H1 (cell line): ENCODE measurements around the gene PLA2G4A. TPM values are rescaled to one million over a fixed set of nuclear protein-coding genes. Genes with fewer than 3 reads are reported as not detected.

Experiments used
- CTCF ChIA-PET: fragments of 300-600 bp; sonication (Branson Sonifier 250); formaldehyde crosslinking; loops from one replicate; lab custom pipeline; 2021; ENCODE audit not compliant: partially characterized antibody; lab: Charles Lee
- POLR2A ChIA-PET: fragments of 300-600 bp; sonication (Branson Sonifier 250); formaldehyde crosslinking; loops from one replicate; lab custom pipeline; 2021; ENCODE audit warnings: inconsistent platforms; ENCODE audit not compliant: partially characterized antibody; lab: Charles Lee
- DNase-seq, 2 experiments: peaks; one replicate each; pipeline versions ENCODE4 v3.0.0 to v3.0.0-alpha.2; 2010 to 2022; ENCODE audit warnings: low spot score in 2 of 2, low read depth in 1 of 2, mixed read lengths in 1 of 2
- FAIRE-seq: peaks from 2 replicates; lab custom pipeline; 2011; peaks lifted over from hg19 to GRCh38; lab: Jason Lieb, UNC
- H2AFZ ChIP-seq: 2 replicates; pipeline ENCODE4 v1.8.1; 2012; ENCODE audit warnings: low read length, inconsistent platforms
- H2AK5ac ChIP-seq: 2 replicates; pipeline ENCODE4 v1.6.1; 2013; ENCODE audit warnings: low read depth, low read length
- H2BK120ac ChIP-seq: replicated peaks from 2 replicates; pipeline ENCODE3; 2013; ENCODE audit warnings: low read depth, low read length, inconsistent platforms
- H2BK12ac ChIP-seq: 2 replicates; pipeline ENCODE4 v1.6.1; 2013; ENCODE audit warnings: low read depth, low read length
- H2BK15ac ChIP-seq: 2 replicates; pipeline ENCODE4 v1.6.1; 2013; ENCODE audit warnings: low read length
- H2BK20ac ChIP-seq: 2 replicates; pipeline ENCODE4 v1.6.1; 2013; ENCODE audit warnings: low read length
- H2BK5ac ChIP-seq: 2 replicates; pipeline ENCODE4 v1.6.1; 2013; ENCODE audit warnings: low read depth, low read length
- H3K14ac ChIP-seq: 2 replicates; pipeline ENCODE4 v1.6.1; 2013; ENCODE audit warnings: inconsistent platforms; ENCODE audit not compliant: insufficient read length
- H3K18ac ChIP-seq: 2 replicates; pipeline ENCODE4 v1.6.1; 2013; ENCODE audit warnings: low read length; ENCODE audit errors: extremely low read depth
- H3K23ac ChIP-seq: 2 replicates; pipeline ENCODE4 v1.6.1; 2013; ENCODE audit warnings: inconsistent platforms; ENCODE audit not compliant: insufficient read length
- H3K23me2 ChIP-seq: 2 replicates; pipeline ENCODE4 v1.6.1; 2013; ENCODE audit warnings: low read depth, low read length
- H3K27ac ChIP-seq: 2 replicates; pipeline ENCODE4 v1.6.1; 2011; ENCODE audit warnings: low read depth, low read length, inconsistent platforms
- H3K27me3 ChIP-seq, 4 experiments: replicated peaks in 1 of 4; 1 replicate in 1 of 4; 2 replicates in 3 of 4; pipeline versions ENCODE4 v1.6.1 to v1.8.1; 2011 to 2013; ENCODE audit warnings: low read length in 3 of 4, mild to moderate bottlenecking in 3 of 4, inconsistent platforms in 2 of 4, mixed read lengths in 2 of 4, moderate library complexity in 1 of 4; ENCODE audit not compliant: control insufficient read depth in 3 of 4, insufficient read depth in 3 of 4; ENCODE audit errors: extremely low read depth in 1 of 4
- H3K36me3 ChIP-seq, 4 experiments: 2 replicates each; pipeline versions ENCODE4 v1.6.1 to v1.8.1; 2011 to 2013; ENCODE audit warnings: mild to moderate bottlenecking in 4 of 4, low read length in 3 of 4, moderate library complexity in 2 of 4, control low read depth in 1 of 4, inconsistent platforms in 1 of 4; ENCODE audit not compliant: insufficient read depth in 4 of 4, control insufficient read depth in 2 of 4
- H3K4ac ChIP-seq: replicated peaks from 2 replicates; pipeline ENCODE3; 2013; ENCODE audit warnings: low read length, low read depth, mixed read lengths, inconsistent platforms; ENCODE audit not compliant: insufficient read length
- H3K4me1 ChIP-seq, 4 experiments: replicated peaks in 1 of 4; 1 replicate in 1 of 4; 2 replicates in 3 of 4; pipeline versions ENCODE4 v1.6.1 to v1.8.1; 2011 to 2013; ENCODE audit warnings: low read length in 3 of 4, inconsistent platforms in 2 of 4, mixed read lengths in 1 of 4; ENCODE audit not compliant: insufficient read depth in 4 of 4, control insufficient read depth in 3 of 4
- H3K4me2 ChIP-seq, 2 experiments: 2 replicates each; pipeline versions ENCODE4 v1.6.1 to v1.8.1; 2011 to 2013; ENCODE audit warnings: low read depth in 2 of 2, low read length in 2 of 2, control low read depth in 1 of 2, inconsistent platforms in 1 of 2, mild to moderate bottlenecking in 1 of 2; ENCODE audit not compliant: insufficient read depth in 1 of 2
- H3K4me3 ChIP-seq, 4 experiments: fragments of 200-600, 300-600 bp in 1 of 4; sonication (generic), shearing (Covaris generic), sonication (Bioruptor Twin) in 1 of 4; 2 replicates each; pipeline versions ENCODE4 v1.5.1 to v1.8.1; 2011 to 2016; ENCODE audit warnings: low read length in 4 of 4, low read depth in 3 of 4, control low read depth in 2 of 4, inconsistent platforms in 2 of 4, mild to moderate bottlenecking in 2 of 4, mixed read lengths in 1 of 4, moderate library complexity in 1 of 4; ENCODE audit not compliant: insufficient read depth in 2 of 4; ENCODE audit errors: extremely low read depth in 1 of 4
- H3K56ac ChIP-seq: replicated peaks from 2 replicates; pipeline ENCODE3; 2013; ENCODE audit warnings: low read depth, mild to moderate bottlenecking, mixed read lengths, low read length, inconsistent platforms; ENCODE audit not compliant: insufficient read length
- H3K79me1 ChIP-seq: 2 replicates; pipeline ENCODE4 v1.6.1; 2013; ENCODE audit warnings: low read depth, low read length, control low read depth
- H3K79me2 ChIP-seq, 2 experiments: 2 replicates each; pipeline versions ENCODE4 v1.6.1 to v1.8.1; 2012 to 2013; ENCODE audit warnings: low read length in 2 of 2, mild to moderate bottlenecking in 2 of 2, inconsistent platforms in 1 of 2; ENCODE audit not compliant: insufficient read depth in 2 of 2, control insufficient read depth in 1 of 2
- H3K9ac ChIP-seq, 4 experiments: replicated peaks in 1 of 4; 1 replicate in 1 of 4; 2 replicates in 3 of 4; pipeline versions ENCODE4 v1.6.1 to v1.8.1; 2011 to 2013; ENCODE audit warnings: low read depth in 3 of 4, low read length in 3 of 4, control low read depth in 2 of 4, mild to moderate bottlenecking in 2 of 4, moderate library complexity in 2 of 4, inconsistent platforms in 1 of 4; ENCODE audit errors: extremely low read depth in 1 of 4
- H3K9me3 ChIP-seq, 2 experiments: 2 replicates each; pipeline versions ENCODE4 v1.6.1 to v1.8.1; 2012 to 2013; ENCODE audit warnings: mild to moderate bottlenecking in 2 of 2, moderate library complexity in 2 of 2, control low read depth in 1 of 2, inconsistent platforms in 1 of 2, low read depth in 1 of 2, low read length in 1 of 2, mixed read lengths in 1 of 2; ENCODE audit not compliant: insufficient read depth in 2 of 2
- H4K20me1 ChIP-seq, 2 experiments: replicated peaks in 1 of 2; 2 replicates each; pipeline versions ENCODE3 to v1.8.1; 2011 to 2013; ENCODE audit warnings: inconsistent platforms in 2 of 2, low read length in 2 of 2, mild to moderate bottlenecking in 1 of 2; ENCODE audit not compliant: insufficient read depth in 2 of 2, control insufficient read depth in 1 of 2
- H4K5ac ChIP-seq: 2 replicates; pipeline ENCODE4 v1.6.1; 2013; ENCODE audit warnings: low read length, low read depth, mixed read lengths, inconsistent platforms; ENCODE audit not compliant: insufficient read length
- H4K8ac ChIP-seq: 2 replicates; pipeline ENCODE4 v1.8.0; 2013; ENCODE audit warnings: mild to moderate bottlenecking, moderate library complexity, low read length, inconsistent platforms; ENCODE audit not compliant: insufficient read depth; ENCODE audit errors: extremely low read depth
- H4K91ac ChIP-seq: replicated peaks from 2 replicates; pipeline ENCODE3; 2013; ENCODE audit warnings: low read length, mixed read lengths, inconsistent platforms; ENCODE audit not compliant: insufficient read length
- ATF3 ChIP-seq: IDR thresholded peaks from 2 replicates; pipeline ENCODE4 v1.6.1; 2011; ENCODE audit warnings: low read depth, mild to moderate bottlenecking, low read length; ENCODE audit not compliant: insufficient read depth
- BACH1 ChIP-seq: IDR thresholded peaks from 2 replicates; pipeline ENCODE4 v1.6.1; 2012; ENCODE audit warnings: low read length, improper control_type of control experiment
- HDAC2 ChIP-seq, 2 experiments: fragments of 300-600 bp in 1 of 2; sonication (generic) in 1 of 2; IDR thresholded peaks; 2 replicates each; pipeline ENCODE4 v1.6.1; 2011 to 2012; ENCODE audit warnings: low read depth in 2 of 2, low read length in 2 of 2, mild to moderate bottlenecking in 2 of 2, moderate library complexity in 2 of 2, borderline replicate concordance in 1 of 2, inconsistent platforms in 1 of 2
- MAFK ChIP-seq: IDR thresholded peaks from 2 replicates; pipeline ENCODE4 v1.6.1; 2012; ENCODE audit warnings: low read depth, mild to moderate bottlenecking, improper control_type of control experiment, low read length
- PHF8 ChIP-seq: fragments of 200-600 bp; sonication (generic); conservative IDR thresholded peaks from 2 replicates; pipeline ENCODE4 v1.7.1; 2012; ENCODE audit warnings: low read depth, mild to moderate bottlenecking, inconsistent platforms, low read length, moderate library complexity
- RNF2 ChIP-seq: fragments of 200-900, 300-1000 bp; sonication (generic); IDR thresholded peaks from 2 replicates; pipeline ENCODE4 v1.7.1; 2016; ENCODE audit warnings: borderline replicate concordance, low read depth, mild to moderate bottlenecking, antibody characterized with exemption, low read length; ENCODE audit not compliant: poor library complexity, severe bottlenecking; ENCODE audit errors: missing control alignments
- SIRT6 ChIP-seq: IDR thresholded peaks from one replicate; pipeline ENCODE4 v1.7.1; 2012; ENCODE audit warnings: low read length, inconsistent platforms
- SUZ12 ChIP-seq: fragments of 200-600 bp; sonication (generic); IDR thresholded peaks from 2 replicates; pipeline ENCODE4 v1.6.1; 2012; ENCODE audit warnings: mild to moderate bottlenecking, inconsistent platforms, low read length, moderate library complexity, mixed read lengths
- TEAD4 ChIP-seq: IDR thresholded peaks from 2 replicates; pipeline ENCODE4 v1.6.1; 2012; ENCODE audit warnings: low read depth, low read length, inconsistent platforms, mixed read lengths
- USF2 ChIP-seq: IDR thresholded peaks from 2 replicates; pipeline ENCODE4 v1.6.1; 2011; ENCODE audit warnings: low read length, improper control_type of control experiment
- polyA plus RNA-seq, 7 experiments: library from polyadenylated mRNA; depleted of rRNA in 3 of 7; stranded (reverse) in 5 of 7; unstranded in 2 of 7; fragments of >200 nt in 5 of 7; fragments of 200-250 nt in 2 of 7; gene quantifications; 1 replicate in 5 of 7; 2 replicates in 1 of 7; 4 replicates in 1 of 7; pipeline versions ENCODE4 v1.2.1 to v1.2.3, GENCODE V29; 2011 to 2013; ENCODE audit warnings: missing spikeins in 2 of 7, mixed read lengths in 2 of 7
- total RNA-seq: library from RNA; stranded (reverse); fragmentation: NEBNext Ultra II Directional; extraction: Animal tissue kit (Norgen Biotek cat#: 25700); gene quantifications from 2 replicates; pipeline ENCODE4 v1.2.1, GENCODE V29; 2021

PLA2G4A gene
- total and polyA plus RNA-seq, 2 of the 8 experiments (the other 6 are each of a cell fraction or from before 2014, with no cell fraction given), result 0.63 to 1.4 TPM

- H3K79me1 ChIP-seq, result no peaks in the 10 kb centered on the region
These were observed 205.8 kb downstream of the PLA2G4A start for GRCh38 chr1:187034501-187034900.

More at GRCh38 chr1:187034501-187034900, 205.8 kb downstream of the PLA2G4A start:
- Histone ChIP-seq H2BK5ac (no peak overlapping the region), H3K4ac (no peak overlapping the region), H4K91ac (no peak overlapping the region), H2AFZ (no peak overlapping the region), H3K79me2 (no peaks in the 10 kb centered on the region), H4K20me1 (no peaks in the 10 kb centered on the region), H3K27ac (no peak overlapping the region), H3K18ac (no peak overlapping the region), H3K14ac (no peak overlapping the region), H2BK20ac (no peak overlapping the region), H4K5ac (no peak overlapping the region), H3K23me2 (no peaks in the 10 kb centered on the region), H3K9me3 (no peaks in the 10 kb centered on the region; a peak in 1 of 4 replicates), H4K8ac (no peak overlapping the region)
- no peak for DNase-seq
- POLR2A ChIA-PET, result no interaction called here
- TF ChIP-seq SIRT6, result no peak
- no peak for TF ChIP-seq RNF2
- TF ChIP-seq ATF3, result no peak
- TF ChIP-seq BACH1, result no peak
- no peak for TF ChIP-seq TEAD4
- no peak for TF ChIP-seq SUZ12
- TF ChIP-seq PHF8, result no peak
- TF ChIP-seq HDAC2 (IDR thresholded peaks at IDR 0.05; ENCODE audit: borderline replicate concordance in 1 of 2, low read depth in 2 of 2, low read length in 2 of 2), result no peak
- TF ChIP-seq USF2, result no peak
- TF ChIP-seq MAFK, result no peak
- TF ChIP-seq, all 59 proteins: peak for 0
- Histone ChIP-seq H3K23ac (no peak overlapping the region), H2AK5ac (no peak overlapping the region), H3K4me3 (no peak overlapping the region), H3K9ac (no peak overlapping the region), H3K4me2 (no peak overlapping the region), H2BK15ac (no peak overlapping the region), H3K56ac (no peak overlapping the region), H2BK120ac (no peak overlapping the region), H3K36me3 (no peaks in the 10 kb centered on the region), H2BK12ac (no peak overlapping the region), H3K27me3 (no peaks in the 10 kb centered on the region), H3K4me1 (no peaks in the 10 kb centered on the region)
- CTCF ChIA-PET, result no interaction called here
- no peak for FAIRE-seq
